C1 segment of cervical spinal cord (tissue), 14 donors: ENCODE data around the gene SYNPO.

Experiments used
- DNase-seq, 14 donors: peaks; one replicate each; lab custom pipeline; 2025; lab: John Stamatoyannopoulos, UW

The SYNPO gene, protein sequence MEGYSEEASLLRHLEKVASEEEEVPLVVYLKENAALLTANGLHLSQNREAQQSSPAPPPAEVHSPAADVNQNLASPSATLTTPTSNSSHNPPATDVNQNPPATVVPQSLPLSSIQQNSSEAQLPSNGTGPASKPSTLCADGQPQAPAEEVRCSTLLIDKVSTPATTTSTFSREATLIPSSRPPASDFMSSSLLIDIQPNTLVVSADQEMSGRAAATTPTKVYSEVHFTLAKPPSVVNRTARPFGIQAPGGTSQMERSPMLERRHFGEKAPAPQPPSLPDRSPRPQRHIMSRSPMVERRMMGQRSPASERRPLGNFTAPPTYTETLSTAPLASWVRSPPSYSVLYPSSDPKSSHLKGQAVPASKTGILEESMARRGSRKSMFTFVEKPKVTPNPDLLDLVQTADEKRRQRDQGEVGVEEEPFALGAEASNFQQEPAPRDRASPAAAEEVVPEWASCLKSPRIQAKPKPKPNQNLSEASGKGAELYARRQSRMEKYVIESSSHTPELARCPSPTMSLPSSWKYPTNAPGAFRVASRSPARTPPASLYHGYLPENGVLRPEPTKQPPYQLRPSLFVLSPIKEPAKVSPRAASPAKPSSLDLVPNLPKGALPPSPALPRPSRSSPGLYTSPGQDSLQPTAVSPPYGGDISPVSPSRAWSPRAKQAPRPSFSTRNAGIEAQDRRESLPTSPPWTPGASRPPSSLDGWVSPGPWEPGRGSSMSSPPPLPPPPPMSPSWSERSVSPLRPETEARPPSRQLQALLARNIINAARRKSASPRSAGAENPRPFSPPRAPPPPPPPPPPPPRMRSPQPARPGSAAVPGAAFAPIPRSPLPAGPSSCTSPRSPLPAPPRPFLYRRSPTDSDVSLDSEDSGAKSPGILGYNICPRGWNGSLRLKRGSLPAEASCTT

DNA sequence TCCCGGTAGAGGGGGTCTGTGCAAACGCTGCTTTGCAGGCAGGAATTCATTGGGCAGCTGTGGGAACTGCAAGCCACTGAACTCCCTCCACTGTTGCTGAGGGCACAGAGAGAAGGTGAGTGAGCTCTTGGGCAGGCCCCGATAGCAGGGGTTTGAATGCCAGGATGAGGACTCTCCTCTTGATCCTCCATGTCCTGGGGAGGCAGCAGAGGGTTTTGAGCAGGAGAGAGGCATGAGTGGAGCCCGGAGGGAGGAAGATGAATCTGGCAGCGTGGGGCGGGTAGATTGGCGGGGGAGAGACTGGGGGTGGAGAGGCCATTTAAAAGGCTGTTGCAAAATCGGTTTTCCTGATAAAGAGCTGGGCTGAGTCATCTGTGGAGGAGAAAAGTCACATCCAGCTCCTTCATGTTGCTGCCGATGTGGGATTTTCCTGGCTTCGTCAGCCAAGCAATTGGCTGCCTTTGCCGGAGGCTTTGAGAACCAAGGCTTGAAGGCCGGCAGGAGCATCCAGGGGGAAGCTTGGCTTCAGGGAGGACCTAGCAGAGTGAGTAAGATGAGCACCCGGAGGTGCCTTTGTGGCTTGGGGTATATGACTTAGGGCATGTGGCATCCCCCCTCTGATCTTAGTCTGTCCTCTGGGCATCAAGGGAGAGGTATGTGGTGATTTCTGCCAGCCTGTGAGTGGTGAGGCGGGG is at the start of gene SYNPO:
Gene SYNPO (plus strand): TSS at position 350 of the 695 bp plus-strand sequence. CDS start 7,616 bp downstream, outside the sequence.
- DNase-seq: peak in 1 of 14 donors; percentile 62

DNA sequence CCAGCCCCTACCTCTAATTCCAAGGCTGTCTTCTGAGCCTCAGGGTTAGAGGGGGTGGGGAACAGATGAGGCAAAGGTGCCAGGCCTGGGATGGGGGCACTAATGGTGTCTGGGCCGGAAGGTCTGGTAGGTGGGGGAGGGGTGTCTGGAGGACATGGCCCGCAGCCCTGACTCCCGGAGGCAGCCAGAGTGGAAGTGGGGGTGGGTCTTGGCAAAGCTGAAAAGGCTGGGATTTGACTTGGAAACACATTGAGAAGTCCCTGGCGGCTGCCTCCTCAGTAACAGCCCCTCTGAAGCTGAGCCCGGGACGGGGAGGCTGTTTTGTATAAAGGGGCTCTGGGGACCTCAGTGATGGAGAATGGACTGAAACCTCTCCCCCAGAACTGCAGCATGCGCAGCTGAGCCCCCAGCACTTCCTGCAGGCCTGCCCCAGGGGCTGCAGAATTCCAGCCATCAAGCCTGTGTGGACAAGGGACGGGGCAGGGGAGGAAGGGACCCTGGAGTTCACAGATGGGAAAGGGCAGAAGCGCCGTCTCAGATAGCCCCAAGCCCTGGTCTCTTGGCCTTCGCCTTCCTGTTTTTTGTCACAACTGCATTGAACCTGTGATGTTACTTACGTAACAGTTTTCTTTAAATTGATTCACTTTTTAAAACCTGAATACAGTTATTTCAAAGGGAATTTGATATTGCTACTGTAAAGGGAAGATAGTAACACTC is 49.3 kb upstream of the SYNPO start:
- DNase-seq: peak in 7 of 14 donors; percentile 12 to 57 (median 27)

DNA sequence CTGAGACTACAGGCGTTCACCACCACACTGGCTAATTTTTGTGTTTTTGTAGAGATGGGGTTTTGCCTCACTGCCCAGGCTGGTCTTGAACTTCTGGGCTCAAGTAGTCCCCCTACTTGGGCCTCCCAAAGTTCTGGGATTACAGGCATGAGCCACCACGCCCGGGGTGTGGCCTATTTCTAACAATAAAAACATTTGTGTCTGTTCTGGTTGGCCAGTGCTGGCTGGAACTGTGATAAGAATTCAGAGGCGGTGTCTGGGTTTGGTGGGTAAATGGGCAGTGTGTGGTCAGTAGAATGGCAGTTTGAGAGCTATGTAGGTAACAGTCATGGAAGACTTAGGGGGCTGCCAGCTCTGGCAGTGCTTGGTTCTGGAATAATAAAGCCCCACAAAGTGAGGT is 46.9 kb upstream of the SYNPO start:
- no peak for DNase-seq

DNA sequence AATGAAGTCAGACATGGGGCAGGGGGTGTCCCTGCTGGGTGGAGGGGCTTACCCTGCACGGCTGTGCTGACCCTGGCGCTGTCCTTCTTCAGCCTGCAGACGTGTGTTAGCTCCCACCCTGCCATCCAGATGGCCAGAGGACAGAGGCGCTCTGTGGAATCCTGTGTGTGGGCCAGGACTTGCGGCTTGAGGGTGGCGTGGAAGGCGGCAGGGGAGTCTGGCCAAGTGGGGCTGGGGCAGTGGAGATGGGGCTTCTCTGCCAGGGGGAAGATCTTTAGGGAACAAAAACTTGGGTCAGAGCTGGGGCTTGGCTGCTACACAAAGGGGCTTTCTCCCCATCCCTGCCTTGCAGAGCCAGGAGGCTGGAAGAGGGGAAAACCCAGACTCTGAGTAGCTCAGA is 46.5 kb upstream of the SYNPO start:
- peak in 1 of 14 donors; percentile 35 for DNase-seq

DNA sequence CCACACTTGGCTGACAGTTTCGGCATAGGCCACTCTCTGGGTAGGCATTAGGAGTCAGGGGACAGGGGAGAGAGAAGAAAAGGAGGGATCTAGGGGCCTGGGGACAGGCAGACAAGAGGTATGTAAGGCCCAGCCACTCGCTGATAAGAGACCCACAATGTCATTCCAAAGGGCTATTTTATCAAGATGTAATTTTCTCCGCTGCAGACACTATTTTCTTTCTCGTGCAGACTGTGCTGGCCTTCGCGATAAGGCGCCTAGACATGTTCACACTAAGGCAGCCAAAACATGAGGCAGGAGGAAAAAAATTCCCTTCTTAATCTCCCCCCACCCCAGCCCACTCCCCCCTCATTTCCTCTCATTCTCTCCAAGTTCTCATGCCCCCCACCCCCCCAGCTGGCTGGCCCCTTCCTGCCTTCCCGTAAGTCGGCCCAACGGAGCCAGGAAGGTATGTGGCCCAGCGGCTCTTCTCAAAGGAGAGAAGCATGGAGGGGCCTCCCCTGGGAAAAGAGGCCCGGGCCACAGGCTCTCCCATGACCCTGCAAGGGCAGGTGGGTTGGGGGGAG is 44.9 kb upstream of the SYNPO start:
- DNase-seq: no peak

DNA sequence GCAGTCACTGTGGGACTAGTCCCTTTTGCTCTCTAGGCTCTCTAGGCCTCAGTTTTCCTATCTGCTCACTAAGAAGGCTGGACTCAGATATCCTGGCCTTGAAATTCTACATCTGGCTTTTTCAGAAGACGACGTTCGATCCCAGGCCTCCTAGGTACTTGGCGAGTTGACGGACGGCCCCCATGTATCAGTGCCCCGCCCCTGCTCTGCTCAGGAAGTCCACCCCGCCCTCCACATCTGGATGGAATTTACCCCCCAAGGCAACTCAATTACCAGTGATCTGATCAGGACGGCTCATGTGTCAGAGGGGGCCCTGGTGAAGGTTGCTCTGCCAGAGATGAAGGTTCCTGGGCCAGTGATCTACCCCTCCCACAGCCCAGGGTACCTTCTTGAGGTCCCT is 44.1 kb upstream of the SYNPO start:
- DNase-seq: no peak

DNA sequence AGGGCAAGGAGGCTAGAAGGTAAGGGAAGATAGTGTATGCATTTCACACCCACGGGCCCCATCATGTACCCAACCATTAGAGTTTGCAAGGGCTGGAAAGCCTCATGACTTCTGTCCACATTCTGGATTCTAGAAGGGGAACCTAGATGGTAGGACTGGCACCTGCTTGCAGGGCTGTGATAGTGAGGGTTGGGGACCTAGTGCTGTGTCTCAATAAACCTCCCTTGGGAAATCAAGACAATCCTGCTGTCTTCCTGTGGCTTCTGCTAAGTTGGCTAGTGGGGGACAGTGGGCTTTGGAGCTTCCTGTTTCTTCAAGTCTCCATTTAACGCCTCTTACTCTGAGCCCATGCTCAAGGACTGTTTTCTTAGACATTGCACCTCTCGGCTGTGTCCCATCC is 43.6 kb upstream of the SYNPO start:
- no peak for DNase-seq

DNA sequence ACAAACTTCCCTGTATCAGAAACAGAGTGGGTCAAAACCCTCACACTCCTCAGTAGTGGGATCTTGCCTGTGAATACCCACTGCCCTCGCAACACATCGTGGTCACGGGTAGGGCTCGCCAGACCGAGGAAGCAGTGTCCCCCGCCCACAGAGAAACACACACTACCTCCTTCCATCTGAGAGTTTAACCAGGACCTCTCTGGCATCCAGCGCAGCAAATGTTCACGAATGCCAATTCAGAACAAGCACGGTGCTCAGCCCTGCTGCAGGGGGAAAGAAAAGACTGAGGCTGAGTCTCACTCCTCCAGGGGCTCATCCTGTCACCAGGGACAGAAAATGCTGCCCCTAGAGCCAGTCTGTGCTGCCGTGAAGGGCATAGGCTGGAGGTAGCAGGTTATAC is 42.5 kb upstream of the SYNPO start:
- DNase-seq: no peak

DNA sequence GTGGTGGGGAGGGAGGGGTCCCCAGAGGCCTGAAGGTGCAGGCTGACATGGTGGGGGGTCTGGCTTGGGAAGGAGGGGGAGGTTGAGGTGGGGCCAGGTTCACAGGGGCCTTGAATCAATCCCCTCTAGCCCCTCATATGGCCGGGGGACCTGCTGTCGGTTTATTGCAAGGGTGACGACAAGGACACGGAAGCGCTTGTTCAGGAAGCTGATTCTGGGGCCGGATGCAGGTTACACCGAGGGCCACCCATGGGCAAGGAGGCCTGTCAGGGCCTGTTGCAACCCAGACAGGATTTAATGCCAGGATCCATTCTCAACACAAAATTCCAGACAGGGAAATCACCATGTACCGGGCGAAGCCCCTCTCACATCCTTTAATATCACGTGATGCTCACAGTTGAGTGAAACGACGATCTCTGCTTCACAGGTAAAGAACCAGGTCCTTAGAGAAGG is 41.6 kb upstream of the SYNPO start:
- no peak for DNase-seq

DNA sequence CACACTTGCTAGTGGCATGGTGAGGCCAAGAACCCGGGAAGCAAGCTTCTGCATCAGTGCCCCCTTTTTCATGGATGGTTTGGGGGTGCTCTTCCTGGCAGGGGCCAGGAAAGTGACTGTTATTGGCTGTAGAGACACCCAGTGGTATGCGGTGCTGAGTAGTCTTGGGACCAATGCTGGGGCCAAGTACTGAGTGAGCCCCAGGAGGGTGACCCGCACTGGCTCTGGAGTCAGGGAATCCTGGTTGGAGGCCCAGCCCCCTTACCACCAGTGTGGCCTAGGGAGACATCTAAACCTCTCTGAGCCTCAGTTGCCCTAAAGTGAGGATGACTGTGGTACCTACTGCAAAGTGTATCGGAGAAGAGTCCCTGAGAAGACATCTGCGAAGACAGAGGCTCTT is 41.2 kb upstream of the SYNPO start:
- no peak for DNase-seq

DNA sequence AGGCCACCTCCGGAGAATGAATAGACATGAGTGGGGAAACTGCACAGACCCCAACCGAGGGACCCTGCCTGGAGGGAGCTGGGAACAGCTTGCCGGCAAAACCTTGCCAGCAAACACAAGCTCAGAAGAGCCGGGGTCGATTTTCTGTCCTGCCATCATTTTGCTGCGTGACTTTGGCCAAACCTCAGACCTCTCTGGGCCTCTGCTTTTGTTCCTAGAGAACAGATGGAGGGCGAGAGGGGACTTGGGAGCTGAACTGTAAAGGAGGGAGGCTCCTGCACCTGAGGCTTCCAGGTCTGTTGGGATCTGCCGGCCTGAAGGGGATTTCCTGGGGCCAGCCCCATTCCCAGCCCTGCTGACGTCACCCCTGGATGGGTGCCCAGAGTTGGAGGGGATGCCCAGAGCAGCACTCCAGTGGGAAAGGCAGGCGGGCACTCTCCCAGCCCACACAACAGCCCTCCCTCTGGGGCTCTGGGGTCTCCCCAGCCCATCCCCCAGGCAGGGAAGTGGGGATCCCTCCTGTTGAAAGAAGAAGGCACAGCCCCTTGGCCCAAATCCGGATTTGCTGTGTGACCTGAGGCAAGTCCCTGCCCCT is 40.4 kb upstream of the SYNPO start:
- peak in 7 of 14 donors; percentile 22 to 62 (median 55) for DNase-seq

DNA sequence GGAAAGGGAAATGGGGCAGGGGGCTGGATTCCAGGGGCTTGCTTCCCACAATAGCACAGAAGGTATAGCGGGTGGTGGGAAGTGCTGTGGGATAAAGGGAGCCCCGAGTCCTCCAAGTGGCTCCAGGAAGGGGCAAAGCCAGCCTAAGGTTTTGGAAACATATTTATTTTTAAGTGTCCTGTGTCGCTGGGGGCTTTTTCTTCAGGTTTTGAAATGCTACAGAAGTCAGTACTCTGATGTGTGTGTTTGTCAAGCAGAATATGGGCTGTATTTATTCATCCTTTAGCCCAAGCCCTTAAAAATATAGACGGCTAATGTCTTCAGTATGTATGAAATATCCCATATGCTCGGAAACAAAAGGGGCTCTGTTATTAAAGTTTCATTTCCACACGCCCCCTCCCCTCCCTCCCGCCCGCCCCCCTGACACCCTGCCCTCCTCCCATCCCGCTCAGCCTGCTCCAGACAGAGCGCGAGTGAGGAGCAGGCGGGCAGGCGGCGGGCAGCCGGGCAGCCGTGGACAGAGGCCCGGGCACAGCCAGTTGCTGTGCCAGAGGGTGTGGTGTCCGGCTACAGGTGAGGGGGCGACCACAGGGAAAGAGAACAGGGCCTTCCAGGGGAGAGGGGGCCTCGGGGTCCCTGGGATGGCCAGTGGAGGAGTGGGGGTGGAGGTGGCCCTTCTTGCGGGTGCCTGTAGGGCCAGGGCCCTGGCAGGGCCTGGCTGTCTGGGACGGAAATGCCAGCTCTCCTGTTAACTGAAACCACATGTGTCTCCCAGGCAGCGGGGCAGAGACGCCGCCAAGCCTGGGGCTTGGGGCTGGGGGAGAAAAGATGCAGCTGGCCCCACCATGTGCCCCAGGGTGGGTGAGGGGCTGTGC is 39.6 kb upstream of the SYNPO start:
- peak in 1 of 14 donors; percentile 14 for DNase-seq

DNA sequence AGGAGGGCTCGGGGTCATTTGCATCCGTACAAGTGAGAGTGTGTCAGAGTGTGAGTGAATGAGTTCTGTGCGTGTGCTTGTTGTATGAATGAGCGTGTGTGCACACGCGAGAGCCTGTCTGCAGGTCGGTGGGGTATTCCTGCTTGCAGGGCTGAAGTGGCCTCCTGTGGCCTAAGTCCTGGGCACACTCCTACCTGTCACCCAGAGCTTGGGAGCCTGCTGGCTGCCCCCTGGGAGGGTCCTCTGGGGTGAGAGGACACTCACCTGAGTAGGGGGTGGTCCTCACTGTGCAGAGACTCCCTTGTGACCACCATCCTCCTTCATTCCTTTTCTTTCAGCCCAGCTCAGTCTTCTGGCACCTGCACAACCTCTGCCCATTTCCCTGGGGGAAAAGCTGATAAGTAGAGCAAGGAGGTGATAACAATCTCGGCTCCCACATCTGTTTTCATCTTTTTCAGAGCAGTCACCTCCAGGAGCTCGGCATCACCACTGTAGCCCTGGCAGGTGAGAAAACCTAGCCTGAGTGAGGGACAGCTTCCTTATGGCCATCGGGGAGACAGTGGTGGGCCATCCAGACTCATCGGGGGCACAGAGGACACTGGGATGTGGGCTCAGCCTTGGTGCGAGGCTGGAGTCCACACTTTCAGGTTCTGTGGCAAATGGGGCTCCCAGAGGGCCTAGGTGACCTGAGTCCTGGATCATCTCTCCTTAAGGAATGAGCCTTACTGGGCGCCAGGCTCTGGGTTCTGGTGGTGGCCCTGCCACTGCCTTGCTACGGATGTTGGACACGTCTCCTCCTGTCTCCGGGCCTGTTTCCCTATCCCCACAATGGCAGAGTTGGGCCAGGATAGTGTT is 38.7 kb upstream of the SYNPO start:
- DNase-seq: no peak

DNA sequence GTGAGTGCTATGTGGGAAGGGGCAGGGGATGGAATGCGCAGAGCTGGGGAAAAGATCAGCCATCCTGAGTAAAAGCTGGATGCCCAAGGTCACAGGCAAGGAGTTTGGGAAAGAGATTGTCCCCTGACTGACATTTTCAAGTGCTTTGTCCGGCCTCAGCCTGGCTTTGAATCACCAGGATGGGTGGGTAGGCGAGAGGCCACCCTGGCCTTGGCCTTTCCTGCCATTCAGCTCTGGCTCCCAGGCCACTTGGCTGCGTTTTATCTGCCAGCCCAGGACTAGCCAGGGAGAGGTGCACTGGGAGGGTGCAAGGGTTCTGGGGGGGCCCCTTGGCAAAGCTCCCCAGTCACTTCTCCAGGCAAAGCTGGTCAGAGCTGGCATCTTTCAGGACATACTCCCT is 37.4 kb upstream of the SYNPO start:
- no peak for DNase-seq

DNA sequence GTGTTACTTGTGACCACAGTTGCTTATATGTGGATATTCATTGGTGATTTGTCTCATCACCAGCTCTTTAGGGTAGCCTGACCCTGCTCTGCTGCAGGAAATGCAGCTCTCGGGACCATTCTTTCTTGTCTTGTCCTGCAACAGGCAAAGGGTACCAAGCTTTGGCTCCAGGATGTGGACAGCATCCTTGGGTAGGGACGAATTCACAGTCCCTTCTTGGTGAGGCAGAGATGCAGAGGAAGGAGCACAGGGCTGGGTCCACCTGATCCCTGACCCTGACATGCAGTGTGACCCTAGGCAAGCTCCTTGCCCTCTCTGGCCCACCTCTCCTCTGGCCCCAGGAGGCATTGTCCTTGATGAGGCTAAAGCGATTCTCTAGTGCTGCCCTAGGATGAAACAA is 37.0 kb upstream of the SYNPO start:
- no peak for DNase-seq

DNA sequence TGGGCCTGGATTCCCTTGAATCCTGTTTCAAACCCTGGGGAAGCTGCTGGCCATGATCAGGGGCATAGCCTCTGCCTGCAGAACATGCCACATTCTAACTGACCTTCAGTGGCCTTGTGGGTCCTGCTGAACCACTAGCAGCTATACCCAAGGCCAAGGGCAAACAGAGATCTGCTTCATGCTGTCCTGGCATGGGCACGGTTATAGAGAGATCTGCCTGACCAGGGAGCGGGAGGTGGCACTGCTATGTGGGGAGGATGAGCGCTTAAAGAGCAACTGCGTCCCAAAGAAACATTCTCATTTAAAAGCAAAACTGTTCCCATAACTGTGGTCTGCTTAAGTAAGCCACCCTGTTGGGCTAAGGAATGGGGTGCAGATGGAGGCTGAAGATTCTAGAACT is 36.5 kb upstream of the SYNPO start:
- DNase-seq: no peak

DNA sequence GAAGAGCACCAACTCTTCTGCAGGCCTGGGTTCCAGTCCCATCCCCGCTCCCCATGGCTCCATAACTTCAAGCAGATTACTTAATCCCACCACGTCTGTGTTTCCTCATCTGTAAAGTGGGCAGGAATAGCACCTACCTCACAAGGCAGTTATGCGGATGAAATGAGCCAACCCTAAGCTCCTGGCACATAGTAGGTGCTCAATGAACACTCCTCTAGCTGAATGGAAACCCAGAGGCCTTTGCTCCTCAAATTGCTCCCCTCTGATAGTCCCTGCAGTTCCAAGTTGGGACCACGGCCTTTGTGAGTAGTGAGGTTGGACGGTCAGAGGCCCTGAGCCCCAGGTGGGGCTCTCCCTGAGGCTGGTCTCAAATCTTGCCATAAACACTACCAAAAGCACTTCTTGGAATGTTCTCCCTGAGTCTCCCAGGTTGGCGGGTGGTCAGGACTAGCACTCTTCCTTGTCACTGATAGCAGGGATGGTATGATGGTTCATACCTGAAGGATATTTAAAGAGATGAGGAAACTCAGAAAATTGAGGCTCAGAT is 35.5 kb upstream of the SYNPO start:
- no peak for DNase-seq

DNA sequence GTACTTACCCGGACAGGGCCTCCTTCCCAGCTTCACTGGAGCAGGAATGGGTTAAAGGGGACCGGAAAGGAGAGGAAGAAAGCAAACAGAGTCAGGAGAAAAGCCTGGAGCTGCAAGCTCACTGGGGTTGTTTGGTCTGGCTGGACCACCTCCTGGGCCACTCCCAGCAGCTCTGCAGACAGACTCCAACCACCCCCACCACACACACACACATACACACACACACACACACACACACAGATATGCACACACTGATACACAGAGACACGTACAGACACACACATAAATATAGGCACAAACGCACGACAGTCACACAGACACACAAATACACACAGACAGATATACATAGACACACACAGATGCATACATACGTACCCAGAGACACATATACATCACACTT is 34.9 kb upstream of the SYNPO start:
- no peak for DNase-seq
